Retina (tissue), 1 donor: ENCODE data around the gene PIEZO1.

ENCODE experiments used
- DNase-seq: peaks from one replicate; pipeline ENCODE4 v3.0.0-alpha.2; 2016

Gene PIEZO1

DNA sequence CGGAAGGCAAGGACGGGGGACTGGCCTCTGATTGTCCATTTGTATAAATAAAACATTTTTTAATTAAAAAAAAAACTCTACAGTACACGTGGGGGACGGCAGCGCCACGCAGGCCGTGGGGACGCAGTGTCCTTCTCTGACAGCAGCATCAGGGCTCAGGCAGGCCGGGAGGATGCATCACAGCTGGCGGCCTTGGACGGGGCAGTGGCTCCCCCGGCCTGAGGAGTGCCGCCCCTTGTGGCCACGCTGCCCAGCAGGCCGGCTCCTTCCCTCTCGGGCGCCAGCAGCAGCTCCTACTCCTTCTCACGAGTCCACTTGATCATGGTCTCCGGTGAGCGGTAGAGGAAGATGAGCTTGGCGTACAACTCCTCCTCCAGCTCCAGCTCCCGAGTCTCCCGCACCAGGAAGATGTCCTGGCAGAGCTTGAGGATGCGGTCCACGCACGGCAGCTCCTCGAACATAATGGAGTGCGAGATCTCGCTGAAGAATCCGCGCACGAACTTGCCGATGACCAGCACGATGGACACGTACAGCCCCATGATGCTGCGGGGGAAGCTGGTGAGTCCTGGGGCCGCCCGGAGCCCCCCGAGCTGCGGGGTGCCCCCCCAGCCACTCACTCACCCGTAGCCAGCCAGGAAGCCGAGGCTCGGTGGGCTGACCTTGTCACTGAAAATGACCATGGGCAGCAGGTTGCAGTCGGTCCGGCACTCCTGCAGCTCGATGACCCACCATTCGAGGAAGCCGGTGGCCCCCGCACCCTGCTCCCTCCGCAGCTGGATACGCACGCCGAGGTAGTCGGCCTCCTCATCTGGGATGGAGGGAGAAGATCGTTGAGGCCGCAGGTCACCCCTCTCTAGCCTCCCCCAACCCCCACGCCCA is 69.5 kb downstream of the PIEZO1 start:
- DNase-seq, result no peak

DNA sequence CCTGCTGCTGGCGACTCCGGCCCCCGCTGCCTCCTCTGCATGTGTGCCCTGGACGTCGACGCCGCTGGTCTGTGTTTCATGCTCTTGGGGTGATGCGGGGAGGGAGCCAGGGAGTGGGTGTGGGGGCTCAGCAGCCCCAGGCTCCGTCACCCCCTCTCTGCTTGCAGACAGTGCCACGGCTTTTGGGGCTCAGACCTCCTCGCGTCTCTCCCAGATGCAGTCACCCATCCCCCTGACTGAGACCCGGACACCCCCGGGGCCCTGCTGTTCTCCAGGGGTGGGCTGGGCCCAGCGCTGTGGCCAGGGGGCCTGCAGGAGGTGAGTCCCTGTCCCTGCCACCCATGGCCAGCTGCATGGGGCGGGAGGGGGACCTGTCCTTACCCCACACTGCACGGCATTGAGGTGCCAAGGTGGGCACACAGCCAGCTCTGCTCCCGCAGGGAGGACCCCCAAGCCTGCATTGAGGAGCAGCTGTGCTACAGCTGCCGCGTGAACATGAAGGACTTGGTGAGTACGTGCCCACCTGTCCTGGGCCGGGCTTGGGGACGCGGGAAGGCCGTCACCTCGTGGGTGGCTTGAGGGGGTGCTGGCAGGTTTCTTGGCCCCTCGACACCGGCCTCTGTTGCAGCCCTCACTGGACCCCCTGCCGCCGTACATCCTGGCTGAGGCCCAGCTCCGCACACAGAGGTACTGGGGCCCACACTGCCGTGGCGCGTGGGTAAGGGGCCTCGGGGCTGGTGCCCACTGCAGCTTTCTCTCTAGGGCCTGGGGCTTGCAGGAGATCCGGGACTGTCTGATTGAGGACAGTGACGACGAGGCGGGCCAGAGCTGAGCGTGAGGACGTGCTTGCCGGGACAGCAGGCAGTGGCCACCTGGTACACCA is 70.4 kb downstream of the PIEZO1 start:
- DNase-seq, result no peak

DNA sequence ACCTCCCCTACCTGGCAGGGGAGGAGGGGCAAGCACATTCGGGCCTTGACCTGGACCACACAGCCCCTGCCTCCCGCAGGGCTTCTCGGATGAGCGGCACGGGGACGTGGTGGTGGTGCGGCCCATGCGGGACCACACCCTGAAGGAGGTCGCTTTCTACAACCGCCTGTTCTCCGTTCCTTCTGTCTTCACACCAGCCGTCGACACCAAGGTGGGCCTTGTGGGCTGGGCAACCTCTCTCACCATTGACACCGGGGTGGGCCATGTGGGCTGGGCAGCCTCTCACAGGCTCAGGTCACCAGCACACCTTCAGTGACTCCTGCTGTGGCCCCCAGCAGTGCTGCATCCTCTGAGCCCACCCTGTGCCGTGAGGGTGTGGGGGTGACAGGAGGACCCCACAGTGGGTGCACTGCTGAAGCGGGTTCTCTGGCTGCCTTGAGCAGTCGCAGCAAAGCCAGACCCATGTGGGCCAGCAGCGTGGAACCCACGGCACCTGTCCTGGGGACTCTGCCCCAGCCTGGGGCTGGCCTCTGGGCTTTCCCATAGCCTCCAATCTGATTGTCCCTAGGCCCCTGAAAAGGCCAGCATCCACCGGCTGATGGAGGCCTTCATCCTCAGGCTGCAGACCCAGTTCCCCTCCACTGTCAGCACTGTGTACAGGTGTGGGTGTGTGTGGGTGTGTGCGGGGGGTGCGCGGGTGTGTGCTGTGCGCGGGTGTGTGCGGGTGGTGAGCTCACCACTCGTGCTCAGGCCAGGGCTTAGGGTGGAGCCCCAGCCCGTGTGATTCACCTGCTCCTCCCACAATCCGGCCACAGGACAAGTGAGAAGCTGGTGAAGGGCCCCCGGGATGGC is 71.2 kb downstream of the PIEZO1 start:
- no peak for DNase-seq

DNA sequence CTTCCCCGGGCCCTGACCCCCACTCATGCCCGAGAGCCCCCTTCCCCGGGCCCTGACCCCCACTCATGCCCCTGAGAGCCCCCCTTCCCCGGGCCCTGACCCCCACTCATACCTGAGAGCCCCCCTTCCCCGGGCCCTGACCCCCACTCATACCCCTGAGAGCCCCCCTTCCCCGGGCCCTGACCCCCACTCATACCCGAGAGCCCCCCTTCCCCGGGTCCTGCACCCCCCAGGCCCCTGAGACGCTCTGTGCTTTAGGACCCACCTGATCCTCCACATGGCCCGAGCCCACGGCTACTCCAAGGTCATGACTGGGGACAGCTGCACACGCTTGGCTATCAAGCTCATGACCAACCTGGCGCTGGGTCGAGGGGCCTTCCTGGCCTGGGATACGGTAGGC is 72.0 kb downstream of the PIEZO1 start:
- DNase-seq, result no peak

DNA sequence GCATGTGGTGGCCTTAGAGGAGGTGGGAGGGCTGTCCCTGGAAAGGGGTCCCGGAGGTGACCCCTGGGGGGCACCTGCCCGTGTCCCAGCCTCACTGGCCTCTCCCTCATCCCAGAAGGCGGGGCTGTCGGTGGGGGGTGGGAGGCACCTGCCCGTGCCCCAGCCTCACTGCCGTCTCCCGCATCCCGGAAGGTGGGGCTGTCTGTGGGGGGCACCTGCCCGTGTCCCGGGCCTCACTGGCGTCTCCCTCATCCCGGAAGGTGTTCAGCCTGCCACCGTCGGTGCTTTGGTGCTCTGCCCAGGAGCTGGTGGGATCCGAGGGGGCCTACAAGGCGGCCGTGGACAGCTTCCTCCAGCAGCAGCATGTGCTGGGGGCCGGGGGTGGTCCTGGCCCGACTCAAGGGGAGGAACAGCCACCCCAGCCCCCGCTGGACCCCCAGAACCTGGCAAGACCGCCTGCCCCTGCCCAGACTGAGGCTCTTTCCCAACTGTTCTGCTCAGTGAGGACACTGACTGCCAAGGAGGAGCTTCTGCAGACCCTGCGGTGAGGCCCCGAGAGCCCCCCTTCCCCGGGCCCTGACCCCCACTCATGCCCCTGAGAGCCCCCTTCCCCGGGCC is 72.5 kb downstream of the PIEZO1 start:
- no peak for DNase-seq

DNA sequence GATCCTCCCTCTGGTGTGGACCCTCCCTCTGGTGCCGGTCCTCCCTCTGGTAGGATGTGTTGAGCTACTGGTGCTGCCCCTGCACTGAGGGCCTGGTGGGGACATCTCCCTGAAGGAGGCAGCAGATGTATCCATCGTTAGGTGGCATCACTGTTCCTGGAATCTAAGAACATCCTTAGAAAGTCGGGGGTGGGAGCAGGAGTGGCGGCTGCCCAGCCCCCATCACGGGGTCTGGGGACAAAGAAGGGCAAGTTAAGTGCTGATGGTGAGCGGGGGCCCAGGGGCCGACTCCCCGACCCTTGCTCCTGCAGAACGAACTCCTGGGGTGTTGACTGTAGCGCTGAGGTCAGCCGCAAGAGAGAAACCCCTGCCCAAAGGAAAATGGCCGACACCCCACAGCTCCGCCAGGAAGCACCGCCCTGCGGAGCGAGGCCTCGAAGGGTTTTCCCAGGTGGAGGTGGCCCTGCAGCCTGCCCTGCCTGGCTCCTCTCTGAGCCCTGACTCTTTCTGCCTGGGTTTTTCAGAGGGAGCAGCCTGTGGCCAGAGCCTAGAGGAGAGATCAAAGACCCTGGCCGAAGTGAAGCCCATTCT is 73.2 kb downstream of the PIEZO1 start:
- DNase-seq, result no peak

DNA sequence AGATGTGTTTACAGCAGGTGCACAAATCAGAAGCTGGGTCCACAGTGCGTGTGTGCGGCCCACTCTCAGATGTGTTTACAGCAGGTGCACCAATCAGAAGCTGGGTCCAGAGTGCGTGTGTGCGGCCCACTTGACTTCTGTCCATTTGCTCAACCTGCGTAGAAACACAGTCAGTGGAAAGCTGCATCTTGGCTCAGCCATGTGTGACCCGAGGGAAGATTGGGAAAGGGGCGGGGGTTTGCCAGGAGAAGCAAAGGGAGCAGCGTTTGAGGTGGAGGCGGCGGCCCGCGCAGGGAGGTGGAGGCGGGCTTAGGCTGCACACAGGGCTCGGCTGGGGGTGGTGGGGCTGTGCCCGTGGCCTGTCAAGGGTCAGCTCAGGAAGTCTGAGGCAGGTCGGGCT is 74.5 kb downstream of the PIEZO1 start:
- no peak for DNase-seq

DNA sequence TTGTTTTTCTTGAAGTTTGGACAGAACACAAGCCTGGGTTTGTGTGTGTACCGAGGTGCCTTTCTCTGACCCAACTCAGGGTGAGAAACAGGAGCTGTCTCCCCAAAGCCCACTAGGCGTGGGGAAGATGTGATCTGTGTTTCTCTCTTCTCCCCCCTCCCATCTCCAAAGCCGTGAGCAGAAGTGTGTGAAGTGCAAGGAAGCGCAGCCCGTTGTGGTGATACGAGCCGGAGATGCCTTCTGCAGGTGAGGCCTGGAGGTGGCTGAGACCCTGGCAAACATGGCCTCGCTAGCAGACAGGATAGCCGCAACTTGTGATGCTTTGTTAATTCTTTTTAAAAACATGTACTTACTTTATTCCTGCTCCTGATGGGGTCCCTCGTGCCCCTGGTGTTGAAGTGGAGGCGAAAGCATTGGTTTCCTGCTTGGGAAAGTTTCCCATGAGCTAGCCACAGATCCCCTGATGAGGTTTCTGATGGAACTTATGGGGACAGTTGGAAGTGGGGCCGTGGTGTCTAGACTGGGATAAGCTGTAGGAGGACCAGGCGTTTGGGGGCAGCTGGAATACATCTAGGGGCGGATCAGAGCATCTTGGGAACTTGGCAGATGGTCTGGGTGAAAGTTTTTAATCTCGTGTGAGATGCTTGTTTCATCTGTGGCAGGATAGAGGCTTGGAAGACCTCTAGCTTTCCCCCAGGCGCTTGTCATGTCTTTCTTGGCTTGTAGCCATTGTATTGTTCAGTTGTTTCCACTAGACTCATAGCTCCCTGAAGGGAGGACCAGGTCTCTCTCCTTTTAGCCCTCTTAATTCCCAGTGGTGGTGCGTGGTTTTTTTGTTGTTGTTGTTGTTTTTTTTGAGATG is 77.8 kb downstream of the PIEZO1 start:
- no peak for DNase-seq

DNA sequence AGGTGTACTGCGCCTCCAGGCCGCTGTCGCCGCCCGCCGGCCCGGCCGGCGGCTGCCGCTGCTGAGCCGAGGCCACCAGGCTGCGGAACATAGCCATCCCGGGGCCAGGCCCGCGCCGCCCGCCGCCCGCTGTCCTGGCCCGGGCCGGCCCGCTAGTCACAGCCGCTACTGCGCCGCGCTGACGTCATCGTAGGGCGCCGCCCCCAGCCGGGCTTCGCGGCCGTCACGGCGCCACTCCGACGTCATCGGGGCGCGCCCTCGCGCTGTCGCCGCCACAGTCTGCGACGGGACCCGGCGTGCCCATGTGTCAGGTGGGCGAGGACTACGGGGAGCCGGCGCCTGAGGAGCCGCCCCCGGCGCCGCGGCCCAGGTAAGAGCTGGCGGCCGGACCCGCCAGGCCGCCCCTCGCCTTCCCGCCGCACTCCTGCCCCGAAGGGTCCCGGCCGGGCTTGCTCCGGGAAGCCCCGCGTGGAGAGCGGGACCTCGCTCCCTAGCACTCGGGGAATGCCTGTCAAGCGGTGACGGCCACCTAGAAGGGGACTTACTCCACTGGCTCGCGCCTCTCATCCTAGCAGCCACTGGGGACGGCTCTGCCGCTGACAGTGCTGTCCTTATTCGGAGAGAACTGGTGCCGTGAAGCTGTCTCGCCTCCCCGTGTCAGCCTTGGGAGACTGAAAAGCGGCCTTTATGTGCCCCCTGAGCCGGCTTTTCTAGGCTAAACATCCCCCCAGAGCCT is 78.6 kb downstream of the PIEZO1 start, which contains the start of the genes CTU2 and RNF166:
TSS of gene CTU2 (plus strand) at position 275 of the 736 bp plus-strand sequence. CDS start at position 303, 28 bp downstream.
TSS of gene RNF166 (minus strand) at position 180 of the 736 bp plus-strand sequence. CDS start at position 97, 83 bp downstream.
- DNase-seq, result peak; percentile 87

DNA sequence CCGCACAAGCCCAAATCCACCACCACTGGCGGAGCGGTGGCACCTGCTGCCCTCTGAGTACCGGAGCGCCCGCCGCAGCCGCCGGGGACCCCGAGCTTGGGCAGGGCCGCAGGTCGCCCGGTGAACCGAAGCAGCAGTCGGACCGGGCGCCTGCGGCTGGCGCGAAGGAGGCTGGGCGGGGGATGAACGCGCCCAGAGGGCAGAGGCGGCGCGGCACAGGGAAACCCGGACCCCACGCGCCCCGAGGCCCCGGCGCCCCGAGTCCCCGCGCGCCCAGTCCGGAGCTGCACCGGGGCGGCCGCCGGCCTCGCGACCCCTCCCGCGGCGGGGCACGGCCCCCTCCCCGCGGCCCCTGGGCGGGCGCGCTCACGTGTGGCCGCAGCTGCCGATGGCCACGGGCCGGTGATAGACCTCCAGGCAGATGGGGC is 79.2 kb downstream of the PIEZO1 start:
- peak; percentile 34 for DNase-seq

DNA sequence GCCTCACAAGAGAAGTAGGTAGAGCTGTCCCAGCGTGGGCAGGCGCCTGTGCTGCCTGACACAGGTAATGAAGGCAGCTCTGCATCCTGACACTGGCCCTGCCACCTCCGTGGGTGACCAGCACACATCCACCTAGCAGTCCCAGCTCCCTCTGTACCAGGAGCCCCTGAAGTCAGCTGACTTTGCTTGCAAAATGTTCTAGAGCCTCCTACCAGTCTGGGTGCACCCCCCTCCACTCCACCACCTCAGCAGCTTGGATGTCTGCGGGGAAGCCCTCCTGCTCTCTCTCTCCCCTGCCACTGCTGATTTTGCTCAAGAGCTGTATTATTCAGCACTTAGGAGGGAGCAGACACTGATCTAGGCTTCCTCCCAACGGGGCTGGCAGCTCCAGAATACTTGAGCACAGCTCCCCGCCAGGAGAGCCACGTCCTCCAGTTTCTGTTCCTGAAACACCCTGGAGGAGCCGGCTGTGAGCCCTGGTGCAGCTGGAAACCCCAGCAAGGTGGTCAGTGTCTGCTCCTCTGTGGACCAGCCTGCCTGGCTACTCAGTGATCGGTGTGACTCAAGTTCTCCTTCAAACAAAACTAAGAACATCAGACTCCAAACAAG is 79.8 kb downstream of the PIEZO1 start:
- no peak for DNase-seq

DNA sequence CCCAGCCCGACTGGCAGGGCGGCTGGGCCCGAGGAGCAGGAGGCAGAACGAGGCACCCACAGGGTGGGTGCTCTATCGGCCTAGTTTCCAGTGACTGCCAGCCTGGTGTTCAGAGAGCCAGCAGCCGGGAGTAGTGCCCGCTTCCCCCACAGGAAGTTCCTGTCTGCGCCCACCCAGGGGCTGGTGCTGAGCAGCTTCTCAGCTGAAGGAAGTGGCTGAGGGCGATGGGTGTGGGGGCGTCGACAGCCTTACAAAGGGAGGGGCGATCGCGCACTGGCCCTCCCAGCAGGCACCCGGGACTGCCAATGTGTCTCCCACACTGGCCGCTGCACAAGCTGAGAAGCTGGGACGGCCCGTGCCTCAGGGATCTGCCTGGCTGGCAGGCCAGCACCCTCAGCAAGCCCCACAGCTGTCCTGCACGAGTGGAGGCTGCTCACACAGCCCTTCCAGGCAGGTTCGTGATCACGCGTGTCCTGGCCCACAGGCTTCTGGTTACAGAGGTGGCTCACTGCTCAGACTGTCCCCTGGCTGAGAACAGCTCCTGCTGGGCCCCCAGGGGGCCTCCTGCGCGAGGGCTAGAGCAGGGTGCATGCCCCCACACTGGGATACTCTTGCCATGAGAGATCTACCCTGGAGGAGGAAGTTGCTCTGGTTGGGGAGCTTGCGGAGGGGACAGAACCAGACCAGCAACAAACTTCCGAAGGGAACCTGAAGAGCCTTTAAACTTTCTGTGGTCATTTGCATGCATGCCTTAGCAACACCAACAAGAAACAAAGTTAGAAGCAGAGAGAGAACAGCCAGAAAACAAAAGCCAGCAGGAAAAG is 81.3 kb downstream of the PIEZO1 start:
- DNase-seq, result no peak

DNA sequence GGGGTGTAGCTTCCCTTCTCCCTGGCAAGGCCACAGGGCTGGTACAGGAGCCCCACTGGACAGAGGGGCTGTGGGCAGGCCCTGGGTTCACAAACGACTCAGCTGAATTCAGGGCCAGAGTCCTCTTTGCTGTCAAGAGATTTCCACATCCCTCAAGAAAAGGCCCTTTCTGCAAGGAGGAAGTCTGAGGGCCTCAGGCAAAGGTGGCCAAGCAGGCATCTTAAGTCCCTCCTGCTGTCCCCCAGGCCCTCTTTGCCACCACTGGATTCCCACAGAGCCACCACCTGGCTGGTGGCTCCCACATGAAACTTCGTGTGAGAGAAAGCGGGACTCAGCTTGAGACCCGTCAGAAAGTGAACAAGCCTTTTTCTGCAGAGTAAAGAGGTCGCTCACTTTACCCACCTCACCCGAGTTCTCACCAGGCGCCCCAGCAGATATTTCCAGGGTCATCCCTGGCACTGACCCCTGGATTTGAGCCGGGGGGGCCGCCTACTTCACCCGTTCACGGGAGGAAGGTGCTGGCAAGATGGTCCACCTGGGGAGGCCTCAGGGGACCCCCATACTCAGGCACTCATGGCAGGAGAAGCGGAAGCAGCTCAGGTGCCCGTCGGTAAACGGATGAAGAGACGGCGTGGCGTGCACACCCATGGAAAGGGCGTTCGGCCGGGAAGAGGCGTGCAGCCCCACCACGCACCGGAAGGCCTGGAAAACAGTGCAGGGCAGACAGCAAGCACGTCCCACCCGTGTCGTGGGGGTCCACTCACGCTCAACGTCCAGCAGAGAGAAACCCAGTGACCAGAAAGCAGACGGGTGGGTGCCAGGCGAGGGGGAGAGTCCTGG is 82.4 kb downstream of the PIEZO1 start:
- no peak for DNase-seq

DNA sequence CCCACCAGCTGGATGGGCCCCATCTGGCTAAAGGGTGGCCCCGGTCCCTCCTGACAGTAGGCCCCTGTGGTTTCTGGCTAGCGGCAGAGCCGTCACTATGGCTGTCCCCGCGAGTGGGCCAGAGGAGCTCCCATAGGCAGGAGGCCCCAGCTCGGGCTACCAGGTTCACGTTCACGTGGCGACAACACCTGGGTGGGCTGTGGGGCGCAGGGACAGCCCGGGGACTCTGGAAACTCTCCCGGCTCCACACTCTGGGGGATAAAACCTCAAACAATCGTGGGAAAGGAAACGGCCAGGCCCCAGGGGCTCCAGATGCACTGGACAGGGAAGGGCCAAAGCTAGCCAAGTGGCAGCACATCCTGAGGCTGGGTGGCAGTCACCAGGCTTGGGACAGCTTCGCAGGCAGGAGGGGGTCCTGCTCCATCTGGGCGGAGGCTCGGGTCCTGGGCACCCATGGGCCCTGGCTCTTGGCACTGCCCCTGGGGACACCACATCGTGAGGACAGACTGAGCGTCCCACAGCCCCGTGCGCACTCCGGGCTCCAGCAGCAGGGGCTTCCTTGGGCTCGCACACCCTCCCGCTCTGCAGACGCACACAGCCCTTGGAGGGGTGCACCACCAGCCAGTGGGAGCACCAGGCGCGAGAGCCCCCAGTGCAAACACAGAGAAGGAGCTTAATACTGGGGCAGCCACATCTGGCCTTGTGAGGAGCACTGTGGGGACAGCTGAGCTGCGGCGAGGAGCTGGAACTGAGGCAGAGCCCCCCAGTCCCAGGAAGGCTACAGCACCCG is 83.2 kb downstream of the PIEZO1 start:
- no peak for DNase-seq

DNA sequence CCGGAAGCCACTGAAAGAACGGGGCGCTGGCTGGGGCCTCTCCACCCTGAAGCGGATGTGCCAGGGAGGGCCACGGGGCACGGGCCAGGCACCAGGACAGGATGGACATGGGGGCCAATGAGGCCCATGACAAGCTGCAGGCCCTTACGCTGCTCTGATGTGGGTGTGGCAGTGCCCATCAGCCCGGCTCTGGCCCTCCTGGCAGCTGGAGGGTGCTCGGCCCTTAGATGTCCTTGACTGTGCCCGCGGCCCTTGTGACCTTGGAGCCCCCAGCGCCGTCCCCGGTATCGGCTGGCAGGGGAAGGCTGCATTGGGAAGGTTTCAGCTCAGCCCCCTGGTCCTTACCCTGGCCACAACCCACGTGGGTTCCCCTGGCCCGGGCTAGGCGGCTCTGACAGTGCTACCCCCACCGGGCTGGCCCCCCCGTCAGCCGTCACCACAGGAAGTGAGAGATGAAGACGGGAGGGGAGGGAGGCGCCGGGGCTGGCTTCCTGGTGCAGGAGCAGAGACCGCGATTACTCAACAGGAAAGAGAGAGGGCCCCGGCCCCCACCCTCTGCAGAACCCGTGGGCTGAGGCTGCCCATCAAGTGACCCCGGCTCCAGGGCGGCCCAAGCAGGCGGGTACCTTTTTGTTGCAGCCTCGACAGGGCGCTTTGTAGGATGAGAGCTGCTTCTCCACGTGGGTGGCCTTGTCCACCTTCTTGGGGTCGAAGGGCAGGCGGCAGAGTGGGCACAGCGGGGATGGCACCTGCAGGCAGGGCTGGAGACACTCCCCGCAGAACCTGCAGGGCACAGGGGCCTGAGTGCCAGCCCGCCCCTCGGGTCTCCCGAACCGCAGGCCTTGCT is 84.2 kb downstream of the PIEZO1 start:
- DNase-seq, result no peak

DNA sequence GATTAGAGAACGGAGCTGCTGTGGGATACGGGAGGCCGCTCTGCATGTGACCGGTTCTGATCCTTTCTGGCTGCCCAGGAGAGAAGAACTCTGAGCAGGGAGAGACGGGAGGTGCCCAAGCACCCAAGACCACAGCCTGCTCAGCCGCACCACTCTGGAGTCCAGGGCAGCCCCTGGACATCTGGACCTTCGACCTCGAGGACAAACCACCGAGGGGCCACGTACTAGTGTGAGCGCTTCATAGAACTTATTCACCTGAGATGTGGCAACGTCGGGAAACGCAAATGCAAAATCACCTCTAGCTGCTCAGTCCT is 84.7 kb downstream of the PIEZO1 start:
- DNase-seq, result no peak
